ENCODE measurements around the gene RBM20. TPM values are rescaled to one million over a fixed set of nuclear protein-coding genes. Genes with fewer than 3 reads are reported as not detected.

RBM20 gene
- total RNA-seq, 1 experiment from 2014 or later, result 0.10 TPM

GRCh38 chr10:110709964-110710587 lies 65.9 kb downstream of the RBM20 start:
- intact Hi-C loops (cut with micrococcal nuclease; ENCODE audit: unreplicated experiment), result no loop called here
- POLR2A ChIA-PET, result no interaction called here
- no peak for ATAC-seq

GRCh38 chr10:110710621-110711020 lies 66.5 kb downstream of the RBM20 start:
- Histone ChIP-seq H3K4me3 (ENCODE audit: low read depth in 2 of 2, low read length in 2 of 2) (no peak overlapping the region), H3K36me3 (ENCODE audit: control insufficient read depth, insufficient read depth, low read length) (no peaks in the 10 kb centered on the region), H3K27me3 (ENCODE audit: control insufficient read depth, insufficient read depth, low read length) (peaks cover 11% of the 10 kb centered on the region), H3K9me3 (ENCODE audit: control insufficient read depth, insufficient read depth, low read depth, low read length) (no peaks in the 10 kb centered on the region), H3K27ac (ENCODE audit: low read length) (no peak overlapping the region), H3K4me1 (ENCODE audit: control insufficient read depth, insufficient read depth, low read length) (no peaks in the 10 kb centered on the region)
- no peak for DNase-seq (ENCODE audit: low read depth, low spot score)
- POLR2A ChIA-PET, result no interaction called here
- in situ Hi-C loops (cut with HindIII; ENCODE audit: low pct_unique_long_range_greater_than_20kb, low sequenced_read_pairs) (no loop called here), intact Hi-C loops (cut with micrococcal nuclease; ENCODE audit: unreplicated experiment) (no loop called here)
- TF ChIP-seq REST (IDR thresholded peaks at IDR 0.05; ENCODE audit: insufficient read depth in 1 of 2, low read depth in 2 of 2, low read length in 1 of 2) (no peak), SIN3A (IDR thresholded peaks at IDR 0.05; ENCODE audit: borderline replicate concordance, insufficient read depth, low read depth, low read length) (no peak), TCF7L2 (IDR thresholded peaks at IDR 0.05; ENCODE audit: low read depth, low read length) (no peak), CTCF (IDR thresholded peaks at IDR 0.05) (no peak)
- BruUV-seq (replicated peaks), result no TSS peak
- CTCF ChIA-PET, result interaction anchor here (0.6 kb wide), 1 partner anchor 200 kb away, joined by 4 read pairs; no protein-coding TSS in a partner anchor
- ATAC-seq, result no peak

More at GRCh38 chr10:110709964-110710587, 65.9 kb downstream of the RBM20 start:
- in situ Hi-C loops (cut with HindIII; ENCODE audit: low pct_unique_long_range_greater_than_20kb, low sequenced_read_pairs), result no loop called here
- Histone ChIP-seq H3K4me3 (ENCODE audit: low read depth in 2 of 2, low read length in 2 of 2) (no peak overlapping the region), H3K9me3 (ENCODE audit: control insufficient read depth, insufficient read depth, low read depth, low read length) (no peaks in the 10 kb centered on the region), H3K36me3 (ENCODE audit: control insufficient read depth, insufficient read depth, low read length) (no peaks in the 10 kb centered on the region), H3K27ac (ENCODE audit: low read length) (no peak overlapping the region), H3K4me1 (ENCODE audit: control insufficient read depth, insufficient read depth, low read length) (no peaks in the 10 kb centered on the region), H3K27me3 (ENCODE audit: control insufficient read depth, insufficient read depth, low read length) (peaks cover 13% of the 10 kb centered on the region)
- TF ChIP-seq TCF7L2 (IDR thresholded peaks at IDR 0.05; ENCODE audit: low read depth, low read length), result no peak
- no peak for TF ChIP-seq POLR2AphosphoS5 (IDR thresholded peaks at IDR 0.05; ENCODE audit: low read depth, low read length)
- TF ChIP-seq SIN3A (IDR thresholded peaks at IDR 0.05; ENCODE audit: borderline replicate concordance, insufficient read depth, low read depth, low read length), result no peak
- no peak for TF ChIP-seq REST (IDR thresholded peaks at IDR 0.05; ENCODE audit: insufficient read depth in 1 of 2, low read depth in 2 of 2, low read length in 1 of 2)
- TF ChIP-seq CTCF (IDR thresholded peaks at IDR 0.05), result no peak
- CTCF ChIA-PET, result no interaction called here
- BruUV-seq (replicated peaks), result no TSS peak
- DNase-seq (ENCODE audit: low read depth, low spot score), result no peak

All from Panc1 (cell line).